H1 (cell line): ENCODE data around the gene KCNMA1. TPM values are rescaled to one million over a fixed set of nuclear protein-coding genes. Genes with fewer than 3 reads are reported as not detected.

ENCODE experiments used
- CTCF ChIA-PET: fragments of 300-600 bp; sonication (Branson Sonifier 250); formaldehyde crosslinking; loops from one replicate; lab custom pipeline; 2021; ENCODE audit not compliant: partially characterized antibody; lab: Charles Lee
- POLR2A ChIA-PET: fragments of 300-600 bp; sonication (Branson Sonifier 250); formaldehyde crosslinking; loops from one replicate; lab custom pipeline; 2021; ENCODE audit warnings: inconsistent platforms; ENCODE audit not compliant: partially characterized antibody; lab: Charles Lee
- DNase-seq, 2 experiments: peaks; one replicate each; pipeline versions ENCODE4 v3.0.0 to v3.0.0-alpha.2; 2010 to 2022; ENCODE audit warnings: low spot score in 2 of 2, low read depth in 1 of 2, mixed read lengths in 1 of 2
- FAIRE-seq: peaks from 2 replicates; lab custom pipeline; 2011; peaks lifted over from hg19 to GRCh38; lab: Jason Lieb, UNC
- H2AFZ ChIP-seq: 2 replicates; pipeline ENCODE4 v1.8.1; 2012; ENCODE audit warnings: low read length, inconsistent platforms
- H2AK5ac ChIP-seq: 2 replicates; pipeline ENCODE4 v1.6.1; 2013; ENCODE audit warnings: low read depth, low read length
- H2BK120ac ChIP-seq: replicated peaks from 2 replicates; pipeline ENCODE3; 2013; ENCODE audit warnings: low read depth, low read length, inconsistent platforms
- H2BK12ac ChIP-seq: 2 replicates; pipeline ENCODE4 v1.6.1; 2013; ENCODE audit warnings: low read depth, low read length
- H2BK15ac ChIP-seq: 2 replicates; pipeline ENCODE4 v1.6.1; 2013; ENCODE audit warnings: low read length
- H2BK20ac ChIP-seq: 2 replicates; pipeline ENCODE4 v1.6.1; 2013; ENCODE audit warnings: low read length
- H2BK5ac ChIP-seq: 2 replicates; pipeline ENCODE4 v1.6.1; 2013; ENCODE audit warnings: low read depth, low read length
- H3K14ac ChIP-seq: 2 replicates; pipeline ENCODE4 v1.6.1; 2013; ENCODE audit warnings: inconsistent platforms; ENCODE audit not compliant: insufficient read length
- H3K18ac ChIP-seq: 2 replicates; pipeline ENCODE4 v1.6.1; 2013; ENCODE audit warnings: low read length; ENCODE audit errors: extremely low read depth
- H3K23ac ChIP-seq: 2 replicates; pipeline ENCODE4 v1.6.1; 2013; ENCODE audit warnings: inconsistent platforms; ENCODE audit not compliant: insufficient read length
- H3K23me2 ChIP-seq: 2 replicates; pipeline ENCODE4 v1.6.1; 2013; ENCODE audit warnings: low read depth, low read length
- H3K27ac ChIP-seq: 2 replicates; pipeline ENCODE4 v1.6.1; 2011; ENCODE audit warnings: low read depth, low read length, inconsistent platforms
- H3K27me3 ChIP-seq, 4 experiments: replicated peaks in 1 of 4; 1 replicate in 1 of 4; 2 replicates in 3 of 4; pipeline versions ENCODE4 v1.6.1 to v1.8.1; 2011 to 2013; ENCODE audit warnings: low read length in 3 of 4, mild to moderate bottlenecking in 3 of 4, inconsistent platforms in 2 of 4, mixed read lengths in 2 of 4, moderate library complexity in 1 of 4; ENCODE audit not compliant: control insufficient read depth in 3 of 4, insufficient read depth in 3 of 4; ENCODE audit errors: extremely low read depth in 1 of 4
- H3K36me3 ChIP-seq, 4 experiments: 2 replicates each; pipeline versions ENCODE4 v1.6.1 to v1.8.1; 2011 to 2013; ENCODE audit warnings: mild to moderate bottlenecking in 4 of 4, low read length in 3 of 4, moderate library complexity in 2 of 4, control low read depth in 1 of 4, inconsistent platforms in 1 of 4; ENCODE audit not compliant: insufficient read depth in 4 of 4, control insufficient read depth in 2 of 4
- H3K4ac ChIP-seq: replicated peaks from 2 replicates; pipeline ENCODE3; 2013; ENCODE audit warnings: low read length, low read depth, mixed read lengths, inconsistent platforms; ENCODE audit not compliant: insufficient read length
- H3K4me1 ChIP-seq, 4 experiments: replicated peaks in 1 of 4; 1 replicate in 1 of 4; 2 replicates in 3 of 4; pipeline versions ENCODE4 v1.6.1 to v1.8.1; 2011 to 2013; ENCODE audit warnings: low read length in 3 of 4, inconsistent platforms in 2 of 4, mixed read lengths in 1 of 4; ENCODE audit not compliant: insufficient read depth in 4 of 4, control insufficient read depth in 3 of 4
- H3K4me2 ChIP-seq, 2 experiments: 2 replicates each; pipeline versions ENCODE4 v1.6.1 to v1.8.1; 2011 to 2013; ENCODE audit warnings: low read depth in 2 of 2, low read length in 2 of 2, control low read depth in 1 of 2, inconsistent platforms in 1 of 2, mild to moderate bottlenecking in 1 of 2; ENCODE audit not compliant: insufficient read depth in 1 of 2
- H3K4me3 ChIP-seq, 4 experiments: fragments of 200-600, 300-600 bp in 1 of 4; sonication (generic), shearing (Covaris generic), sonication (Bioruptor Twin) in 1 of 4; 2 replicates each; pipeline versions ENCODE4 v1.5.1 to v1.8.1; 2011 to 2016; ENCODE audit warnings: low read length in 4 of 4, low read depth in 3 of 4, control low read depth in 2 of 4, inconsistent platforms in 2 of 4, mild to moderate bottlenecking in 2 of 4, mixed read lengths in 1 of 4, moderate library complexity in 1 of 4; ENCODE audit not compliant: insufficient read depth in 2 of 4; ENCODE audit errors: extremely low read depth in 1 of 4
- H3K56ac ChIP-seq: replicated peaks from 2 replicates; pipeline ENCODE3; 2013; ENCODE audit warnings: low read depth, mild to moderate bottlenecking, mixed read lengths, low read length, inconsistent platforms; ENCODE audit not compliant: insufficient read length
- H3K79me1 ChIP-seq: 2 replicates; pipeline ENCODE4 v1.6.1; 2013; ENCODE audit warnings: low read depth, low read length, control low read depth
- H3K79me2 ChIP-seq, 2 experiments: 2 replicates each; pipeline versions ENCODE4 v1.6.1 to v1.8.1; 2012 to 2013; ENCODE audit warnings: low read length in 2 of 2, mild to moderate bottlenecking in 2 of 2, inconsistent platforms in 1 of 2; ENCODE audit not compliant: insufficient read depth in 2 of 2, control insufficient read depth in 1 of 2
- H3K9ac ChIP-seq, 4 experiments: replicated peaks in 1 of 4; 1 replicate in 1 of 4; 2 replicates in 3 of 4; pipeline versions ENCODE4 v1.6.1 to v1.8.1; 2011 to 2013; ENCODE audit warnings: low read depth in 3 of 4, low read length in 3 of 4, control low read depth in 2 of 4, mild to moderate bottlenecking in 2 of 4, moderate library complexity in 2 of 4, inconsistent platforms in 1 of 4; ENCODE audit errors: extremely low read depth in 1 of 4
- H3K9me3 ChIP-seq, 2 experiments: 2 replicates each; pipeline versions ENCODE4 v1.6.1 to v1.8.1; 2012 to 2013; ENCODE audit warnings: mild to moderate bottlenecking in 2 of 2, moderate library complexity in 2 of 2, control low read depth in 1 of 2, inconsistent platforms in 1 of 2, low read depth in 1 of 2, low read length in 1 of 2, mixed read lengths in 1 of 2; ENCODE audit not compliant: insufficient read depth in 2 of 2
- H4K20me1 ChIP-seq, 2 experiments: replicated peaks in 1 of 2; 2 replicates each; pipeline versions ENCODE3 to v1.8.1; 2011 to 2013; ENCODE audit warnings: inconsistent platforms in 2 of 2, low read length in 2 of 2, mild to moderate bottlenecking in 1 of 2; ENCODE audit not compliant: insufficient read depth in 2 of 2, control insufficient read depth in 1 of 2
- H4K5ac ChIP-seq: 2 replicates; pipeline ENCODE4 v1.6.1; 2013; ENCODE audit warnings: low read length, low read depth, mixed read lengths, inconsistent platforms; ENCODE audit not compliant: insufficient read length
- H4K8ac ChIP-seq: 2 replicates; pipeline ENCODE4 v1.8.0; 2013; ENCODE audit warnings: mild to moderate bottlenecking, moderate library complexity, low read length, inconsistent platforms; ENCODE audit not compliant: insufficient read depth; ENCODE audit errors: extremely low read depth
- H4K91ac ChIP-seq: replicated peaks from 2 replicates; pipeline ENCODE3; 2013; ENCODE audit warnings: low read length, mixed read lengths, inconsistent platforms; ENCODE audit not compliant: insufficient read length
- CREB1 ChIP-seq: IDR thresholded peaks from 2 replicates; pipeline ENCODE4 v1.6.1; 2012; ENCODE audit warnings: inconsistent platforms
- PHF8 ChIP-seq: fragments of 200-600 bp; sonication (generic); conservative IDR thresholded peaks from 2 replicates; pipeline ENCODE4 v1.7.1; 2012; ENCODE audit warnings: low read depth, mild to moderate bottlenecking, inconsistent platforms, low read length, moderate library complexity
- SUZ12 ChIP-seq: fragments of 200-600 bp; sonication (generic); IDR thresholded peaks from 2 replicates; pipeline ENCODE4 v1.6.1; 2012; ENCODE audit warnings: mild to moderate bottlenecking, inconsistent platforms, low read length, moderate library complexity, mixed read lengths
- TCF12 ChIP-seq: IDR thresholded peaks from 2 replicates; pipeline ENCODE4 v1.6.1; 2011; ENCODE audit warnings: low read depth, mild to moderate bottlenecking, low read length
- WGBS, 2 experiments: shearing (Covaris generic) in 1 of 2; methylation state at CpG; one replicate each; pipeline versions ENCODE4 v1.1.6 to v1.1.7; 2013 to 2015; ENCODE audit warnings: low lambda C conversion rate in 2 of 2, mixed read lengths in 2 of 2, inconsistent platforms in 1 of 2, low coverage in 1 of 2, missing lambda C conversion rate in 1 of 2; ENCODE audit not compliant: insufficient replicate concordance in 2 of 2, insufficient coverage in 1 of 2, insufficient read length in 1 of 2; ENCODE audit errors: extremely low coverage in 1 of 2, missing lambda C conversion rate in 1 of 2; 5-methylcytosine and 5-hydroxymethylcytosine counted together
- polyA plus RNA-seq, 7 experiments: library from polyadenylated mRNA; depleted of rRNA in 3 of 7; stranded (reverse) in 5 of 7; unstranded in 2 of 7; fragments of >200 nt in 5 of 7; fragments of 200-250 nt in 2 of 7; gene quantifications; 1 replicate in 5 of 7; 2 replicates in 1 of 7; 4 replicates in 1 of 7; pipeline versions ENCODE4 v1.2.1 to v1.2.3, GENCODE V29; 2011 to 2013; ENCODE audit warnings: missing spikeins in 2 of 7, mixed read lengths in 2 of 7
- total RNA-seq: library from RNA; stranded (reverse); fragmentation: NEBNext Ultra II Directional; extraction: Animal tissue kit (Norgen Biotek cat#: 25700); gene quantifications from 2 replicates; pipeline ENCODE4 v1.2.1, GENCODE V29; 2021
- TF ChIP-seq, protein P1 (sequence below): IDR thresholded peaks from 2 replicates; pipeline ENCODE4 v1.6.1; 2012; ENCODE audit warnings: inconsistent platforms

Gene KCNMA1
- total and polyA plus RNA-seq, 2 of the 8 experiments (the other 6 are each of a cell fraction or from before 2014, with no cell fraction given): 10.2 to 11.1 TPM

DNA sequence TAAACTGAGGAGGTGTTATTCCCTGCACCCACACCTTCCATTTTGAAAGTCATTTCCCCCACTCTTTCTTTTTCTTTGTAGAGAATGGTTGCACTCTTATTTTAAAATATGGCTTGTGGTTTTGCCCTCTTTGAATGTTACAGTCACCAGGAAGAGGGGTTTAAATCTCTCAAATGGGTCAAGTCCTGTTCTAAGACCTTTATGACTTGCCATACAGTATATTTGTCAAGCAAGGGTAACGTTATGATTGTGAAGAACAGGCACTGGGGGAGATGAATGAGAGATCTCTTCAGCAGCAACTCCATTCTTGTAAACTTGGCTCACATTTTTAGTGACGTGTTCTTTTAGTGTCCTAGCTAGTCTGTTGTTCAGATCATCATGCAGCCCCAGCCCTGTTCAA lies 634.7 kb downstream of the KCNMA1 start:
- H3K79me1 ChIP-seq: no peaks in the 10 kb centered on the region
- H2BK5ac ChIP-seq: no peak overlapping the region
- POLR2A ChIA-PET: no interaction called here
- H3K27me3 ChIP-seq: no peaks in the 10 kb centered on the region
- no peak overlapping the region for H3K23ac ChIP-seq
- no peaks in the 10 kb centered on the region for H3K4me1 ChIP-seq
- H3K23me2 ChIP-seq: no peaks in the 10 kb centered on the region
- no peak overlapping the region for H3K27ac ChIP-seq
- no peak overlapping the region for H2BK120ac ChIP-seq
- H2BK12ac ChIP-seq: no peak overlapping the region
- H3K4ac ChIP-seq: no peak overlapping the region
- H3K9me3 ChIP-seq: peaks cover 7 to 9% of the 10 kb centered on the region in 2 experiments; a peak in 3 of 4 replicates
- CTCF ChIA-PET: interaction anchor here (0.6 to 1.1 kb wide), 2 partner anchors 13 to 14 kb away, joined by 3 to 4 read pairs; no protein-coding TSS in a partner anchor
- FAIRE-seq (no peak), DNase-seq (no peak)
- no peak overlapping the region for H2AK5ac ChIP-seq
- no peak overlapping the region for H2AFZ ChIP-seq
- H4K8ac ChIP-seq: no peak overlapping the region
- no peak overlapping the region for H3K56ac ChIP-seq
- no peak overlapping the region for H2BK20ac ChIP-seq
- no peaks in the 10 kb centered on the region for H3K79me2 ChIP-seq
- H3K18ac ChIP-seq: no peak overlapping the region
- no peak overlapping the region for H3K14ac ChIP-seq
- H4K20me1 ChIP-seq: no peaks in the 10 kb centered on the region
- H3K4me3 ChIP-seq: no peak overlapping the region
- 71% methylated on average over 2 of the region's 2 CpGs; no CpG with 5 or more reads in 1 of the 2 experiments for WGBS, 2 experiments
- no peak overlapping the region for H3K4me2 ChIP-seq
- no peak overlapping the region for H4K5ac ChIP-seq
- H3K36me3 ChIP-seq: no peaks in the 10 kb centered on the region; a peak in 1 of 8 replicates
- H3K9ac ChIP-seq: no peak overlapping the region
- no peak overlapping the region for H2BK15ac ChIP-seq
- H4K91ac ChIP-seq: no peak overlapping the region
- TF ChIP-seq PHF8 (no peak), CREB1 (no peak), SUZ12 (no peak), TCF12 (no peak)
- TF ChIP-seq, protein P1, sequence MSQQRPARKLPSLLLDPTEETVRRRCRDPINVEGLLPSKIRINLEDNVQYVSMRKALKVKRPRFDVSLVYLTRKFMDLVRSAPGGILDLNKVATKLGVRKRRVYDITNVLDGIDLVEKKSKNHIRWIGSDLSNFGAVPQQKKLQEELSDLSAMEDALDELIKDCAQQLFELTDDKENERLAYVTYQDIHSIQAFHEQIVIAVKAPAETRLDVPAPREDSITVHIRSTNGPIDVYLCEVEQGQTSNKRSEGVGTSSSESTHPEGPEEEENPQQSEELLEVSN: no peak
